Measurements from ENCODE around the gene SLC36A1.
"Not testable (repeated sequence)": the region's sequence is repeated elsewhere in the genome, so short reads cannot be mapped to it uniquely, and the experiment has no call there.

Gene SLC36A1

DNA sequence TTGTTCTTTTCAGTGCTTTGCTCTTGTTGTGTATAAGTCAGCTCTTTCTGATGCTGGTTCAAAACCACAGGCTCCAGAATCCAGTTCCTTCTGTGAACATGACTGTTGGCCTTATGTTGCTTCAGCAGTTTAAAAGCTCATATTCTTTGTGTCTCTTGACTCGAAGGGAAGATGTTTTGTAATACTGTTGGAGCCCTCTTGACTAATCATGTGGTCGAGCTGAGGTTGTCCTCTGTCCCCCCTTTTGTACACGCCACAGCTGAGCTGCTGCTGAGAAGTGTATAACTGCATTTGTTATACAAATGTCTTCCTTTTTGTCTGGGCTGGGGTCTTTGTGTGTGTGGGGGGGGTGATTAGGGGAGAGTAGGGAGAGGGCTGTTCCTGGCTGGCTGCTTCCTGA is 35.8 kb downstream of the SLC36A1 start:
- no peak for DNase-seq (ENCODE audit: low read depth in 3 of 3, low spot score in 1 of 3)

DNA sequence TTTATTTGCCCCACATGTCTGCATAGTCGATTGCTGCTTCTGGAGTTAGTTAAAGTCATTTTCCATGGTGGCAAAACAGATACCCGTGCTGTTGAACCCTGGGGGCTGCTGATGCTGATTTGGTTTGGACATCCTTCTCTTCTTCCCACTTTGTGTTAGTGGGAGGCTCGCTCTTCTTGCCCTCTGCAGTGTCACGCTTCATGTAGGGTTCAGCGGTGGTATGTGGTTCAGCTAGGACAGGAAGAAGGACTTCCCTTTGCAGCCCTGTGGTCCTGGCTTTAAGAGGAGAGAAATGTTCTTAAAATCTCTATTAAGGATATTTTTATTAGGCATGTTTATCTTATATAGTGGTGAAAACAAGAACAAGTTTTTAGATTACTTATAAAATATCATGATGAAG is 36.2 kb downstream of the SLC36A1 start:
- no peak for DNase-seq (ENCODE audit: low read depth in 3 of 3, low spot score in 1 of 3)

DNA sequence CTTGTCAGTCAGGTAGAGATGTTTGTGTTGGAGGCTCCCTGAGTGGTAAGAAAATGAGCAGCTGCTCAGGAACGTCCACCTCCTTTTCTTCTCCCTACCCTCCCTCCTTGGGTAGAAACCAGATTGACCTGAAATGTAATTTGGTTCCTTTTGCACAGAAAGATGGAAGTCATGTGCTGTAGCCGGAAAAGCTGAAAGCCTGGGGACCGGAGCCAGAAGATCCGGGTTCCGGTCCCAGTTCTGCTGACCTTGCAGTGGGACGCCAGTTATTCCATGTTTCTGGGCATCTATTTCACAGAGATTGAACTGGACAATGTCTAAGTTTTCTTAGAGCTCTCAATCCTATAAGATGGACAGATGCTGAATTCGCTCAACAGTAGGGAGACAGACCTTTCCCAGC is 40.1 kb downstream of the SLC36A1 start:
- no peak for DNase-seq (ENCODE audit: low read depth in 3 of 3, low spot score in 1 of 3)

DNA sequence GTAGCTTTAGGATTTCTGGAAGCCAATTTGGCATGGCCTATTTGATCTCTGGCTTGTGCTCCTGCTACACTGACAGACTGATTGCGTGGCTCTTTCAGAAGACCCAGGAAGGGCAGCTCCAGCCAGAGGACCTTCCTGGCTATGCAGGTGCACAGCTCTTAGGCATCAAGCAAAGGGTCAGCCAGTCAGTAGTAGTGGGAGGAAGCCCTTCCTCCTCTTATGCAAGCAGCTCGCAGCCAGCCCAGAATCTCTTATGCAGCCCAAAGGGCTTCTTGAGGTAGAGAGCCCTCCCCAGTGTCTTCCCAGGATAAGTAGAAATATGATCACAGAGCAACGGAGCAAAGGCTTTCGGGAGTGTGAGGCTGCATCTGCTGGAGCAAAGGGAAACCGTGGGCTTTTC is 43.2 kb downstream of the SLC36A1 start:
- no peak for DNase-seq (ENCODE audit: low read depth in 3 of 3, low spot score in 1 of 3)

DNA sequence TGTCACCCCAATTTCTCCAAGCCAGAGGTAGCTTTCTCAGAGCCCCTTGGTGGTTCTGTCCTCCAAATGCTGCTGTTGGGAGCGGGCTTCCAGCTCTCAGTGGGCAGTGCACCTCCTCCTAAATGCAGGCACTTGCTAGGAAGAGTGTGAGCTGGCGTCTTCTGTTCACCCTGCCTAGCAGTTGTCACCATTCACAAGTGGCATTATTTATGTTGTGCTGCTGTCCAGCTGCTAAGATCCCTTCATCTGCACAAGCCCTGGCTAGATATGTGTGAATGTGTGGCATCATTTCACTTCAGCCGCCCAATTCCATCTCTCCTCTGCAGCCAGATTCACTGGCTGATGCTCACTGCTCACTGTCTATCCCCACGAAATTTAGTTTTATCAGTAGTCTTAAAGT is 43.7 kb downstream of the SLC36A1 start:
- DNase-seq (ENCODE audit: low read depth in 3 of 3, low spot score in 1 of 3) = no peak

DNA sequence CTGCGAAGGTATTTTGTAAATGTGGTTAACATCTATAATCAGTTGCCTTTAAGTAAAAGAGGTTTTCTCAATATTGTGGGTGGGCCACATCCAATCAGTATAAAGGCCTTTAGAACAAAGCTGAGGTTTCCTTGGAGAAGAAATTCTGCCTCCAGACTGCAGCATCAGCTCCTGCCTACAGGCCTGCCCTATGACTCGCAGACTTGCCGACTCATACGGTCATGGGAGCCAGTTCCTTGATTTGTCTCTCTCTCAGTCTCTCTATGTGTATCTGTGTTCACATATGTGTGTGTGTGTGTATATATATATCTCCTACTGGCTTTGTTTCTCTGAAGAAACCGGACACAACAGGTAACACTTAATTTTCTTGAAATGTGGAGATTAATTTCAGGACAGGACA is 45.3 kb downstream of the SLC36A1 start:
- no peak for DNase-seq (ENCODE audit: low read depth in 3 of 3, low spot score in 1 of 3)

DNA sequence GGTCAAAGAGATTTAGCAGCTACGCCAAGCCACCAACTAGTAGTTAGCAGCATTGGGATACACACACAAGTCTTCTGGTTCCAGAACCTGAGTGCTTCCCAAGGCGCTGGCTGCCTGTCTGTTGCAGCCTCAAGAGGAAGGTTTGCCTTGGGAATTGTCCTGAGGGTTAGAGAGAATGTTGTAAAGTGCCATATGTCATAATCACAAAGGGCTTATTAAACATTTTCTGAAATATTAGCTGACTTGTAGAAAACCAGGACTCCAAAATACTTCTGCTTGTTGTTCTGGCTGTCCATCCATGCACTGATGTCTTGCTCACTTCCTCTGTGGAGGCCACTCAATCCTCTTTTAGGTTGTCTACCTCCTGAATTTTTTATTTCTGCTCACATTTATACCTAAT is 46.3 kb downstream of the SLC36A1 start:
- no peak for DNase-seq (ENCODE audit: low read depth in 3 of 3, low spot score in 1 of 3)

DNA sequence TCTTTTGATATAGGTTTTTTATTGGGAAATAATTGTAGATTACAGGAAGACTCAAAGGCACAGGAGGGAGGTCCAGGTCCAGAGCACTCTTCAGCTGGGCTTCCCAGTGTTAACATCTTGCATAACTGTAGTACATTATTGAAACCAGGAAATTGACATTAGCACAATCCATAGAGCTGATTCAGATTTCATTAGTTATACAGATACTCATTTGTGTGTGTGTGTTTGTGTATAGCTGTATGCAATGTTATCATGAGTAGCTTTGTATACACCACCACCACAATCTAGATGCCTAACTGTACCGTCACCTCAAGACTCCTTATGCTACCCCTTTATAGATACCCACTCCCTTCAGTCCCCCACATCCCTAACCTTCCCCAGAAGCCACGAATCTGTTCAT is 47.9 kb downstream of the SLC36A1 start:
- DNase-seq (ENCODE audit: low read depth in 3 of 3, low spot score in 1 of 3) = no peak

DNA sequence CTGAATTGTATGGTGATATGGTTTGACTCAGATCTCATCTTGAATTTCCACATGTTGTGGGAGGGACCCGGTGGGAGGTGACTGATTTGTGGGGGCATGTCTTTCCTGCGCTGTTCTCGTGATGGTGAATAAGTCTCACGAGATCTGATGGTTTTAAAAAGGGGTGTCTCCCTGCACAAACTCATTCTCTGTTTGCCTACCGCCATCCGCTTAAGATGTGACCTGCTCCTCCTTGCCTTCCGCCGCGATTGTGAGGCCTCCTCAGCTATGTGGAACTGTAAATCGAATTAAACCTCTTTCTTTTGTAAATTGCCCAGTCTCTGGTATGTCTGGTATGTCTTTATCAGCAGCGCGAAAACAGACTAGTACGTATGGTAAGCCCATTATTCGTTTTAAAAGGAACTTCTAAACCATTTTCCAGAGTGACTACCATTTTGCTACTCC is 48.7 kb downstream of the SLC36A1 start:
- DNase-seq (ENCODE audit: low read depth in 3 of 3, low spot score in 1 of 3) = no peak

DNA sequence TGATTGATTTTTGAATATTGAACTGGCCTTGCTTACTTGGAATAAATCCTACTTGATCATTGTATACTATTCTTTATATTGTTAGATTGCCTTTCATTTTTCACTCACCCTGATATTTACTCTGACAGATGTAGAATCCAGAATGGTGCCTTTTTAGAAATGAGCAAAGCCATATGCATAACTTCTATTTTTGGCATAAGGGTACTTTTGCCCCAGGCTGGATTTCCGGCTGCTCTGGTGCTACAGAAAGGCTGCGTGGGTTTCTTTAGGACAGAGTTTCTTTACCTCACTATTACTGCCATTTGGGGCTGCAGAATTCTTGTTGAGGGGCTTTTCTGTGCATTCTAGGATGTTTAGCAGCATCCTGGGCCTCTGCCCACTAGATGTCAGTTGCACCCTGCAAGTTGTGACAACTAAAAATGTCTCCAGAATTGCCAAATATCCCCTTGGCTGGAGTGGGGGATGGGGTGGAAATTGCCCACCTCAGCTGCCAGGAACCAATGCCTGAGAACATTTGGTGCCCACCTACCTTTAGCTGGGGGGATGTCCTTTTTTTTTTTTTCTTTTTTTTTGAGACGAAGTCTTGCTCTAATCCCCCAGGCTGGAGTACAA is 50.1 kb downstream of the SLC36A1 start:
- no peak for DNase-seq (ENCODE audit: low read depth in 3 of 3, low spot score in 1 of 3)

DNA sequence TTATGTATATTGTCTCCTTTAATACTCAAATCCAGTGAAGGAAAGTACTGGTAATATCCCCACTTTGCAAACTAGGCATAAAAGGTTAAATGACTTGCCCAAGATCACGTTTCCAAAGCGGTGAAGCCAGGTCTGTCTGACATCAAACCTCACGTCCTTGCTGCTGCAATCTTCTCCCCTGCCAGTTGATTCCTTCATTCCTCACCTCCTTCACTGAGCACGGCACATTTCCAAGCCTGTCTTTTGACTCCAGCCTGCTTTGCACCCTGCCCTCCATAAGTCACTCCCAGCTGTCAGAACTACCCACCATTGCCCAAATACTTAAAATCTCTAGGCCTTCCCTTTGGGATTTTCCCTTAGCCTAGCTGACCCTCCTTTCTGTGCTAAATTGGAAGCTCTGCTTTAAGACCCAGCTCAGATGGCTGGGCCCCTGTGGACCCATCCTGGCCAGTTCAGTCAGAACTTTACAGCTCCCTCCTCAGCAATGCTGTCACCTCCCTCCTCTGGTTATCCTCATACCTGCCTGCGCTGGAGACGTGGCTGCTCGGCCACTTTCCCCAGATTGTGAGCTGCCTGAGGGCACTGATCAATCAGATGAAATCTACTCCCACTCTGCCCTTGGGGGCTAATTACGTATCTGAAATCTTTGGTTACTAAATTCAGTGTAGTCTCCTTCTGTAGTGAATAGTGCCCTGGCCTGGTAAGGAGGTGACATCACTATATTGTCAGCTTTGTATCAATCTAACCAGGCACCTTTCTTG is 51.2 kb downstream of the SLC36A1 start:
- no peak for DNase-seq (ENCODE audit: low read depth in 3 of 3, low spot score in 1 of 3)

DNA sequence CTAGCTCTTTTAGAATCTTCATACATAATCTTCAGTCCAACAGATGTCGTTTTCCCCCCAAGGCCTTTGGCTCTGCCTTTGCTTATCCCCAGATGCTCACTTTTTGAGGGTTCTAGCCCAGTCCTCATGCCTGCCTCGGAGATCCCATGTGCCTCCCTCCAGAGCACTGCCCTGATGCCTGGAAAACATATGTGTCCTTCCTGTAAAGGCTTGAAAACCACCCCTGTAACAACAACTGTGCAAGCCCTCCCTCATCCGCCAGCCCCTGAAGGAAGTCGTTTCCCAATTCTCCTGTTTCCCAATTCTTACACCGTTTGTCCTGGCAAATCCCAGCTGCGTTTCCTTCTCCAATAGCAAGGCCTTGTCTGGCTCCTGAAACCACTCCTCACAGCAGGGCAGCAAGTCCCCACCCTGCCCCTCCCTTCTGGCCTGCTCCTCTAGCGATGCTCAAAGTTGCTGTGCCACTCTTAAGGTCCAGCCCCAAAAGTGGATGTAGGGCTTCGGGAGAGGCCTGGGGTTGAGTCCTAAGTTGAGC is 52.2 kb downstream of the SLC36A1 start:
- DNase-seq (ENCODE audit: low read depth in 3 of 3, low spot score in 1 of 3) = no peak

DNA sequence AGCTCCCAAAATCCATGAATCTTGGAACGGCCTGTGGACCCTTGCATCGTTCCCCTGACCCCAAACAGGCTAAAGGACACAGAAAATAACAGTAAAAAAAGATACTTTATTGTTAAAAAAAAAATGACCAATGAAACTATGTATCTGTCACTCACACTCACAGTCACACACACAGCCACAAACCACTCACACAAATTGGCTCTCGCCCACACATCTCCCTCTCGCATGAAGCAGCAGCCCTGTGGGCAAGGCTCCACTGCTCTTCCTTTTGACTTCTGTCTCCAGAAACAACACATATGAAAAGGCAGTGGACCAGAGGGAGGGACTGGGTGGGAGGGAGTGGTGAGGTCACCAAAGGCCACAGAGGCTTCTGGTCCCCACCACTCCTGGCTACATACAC is 56.6 kb downstream of the SLC36A1 start:
- no peak for DNase-seq (ENCODE audit: low read depth in 3 of 3, low spot score in 1 of 3)

DNA sequence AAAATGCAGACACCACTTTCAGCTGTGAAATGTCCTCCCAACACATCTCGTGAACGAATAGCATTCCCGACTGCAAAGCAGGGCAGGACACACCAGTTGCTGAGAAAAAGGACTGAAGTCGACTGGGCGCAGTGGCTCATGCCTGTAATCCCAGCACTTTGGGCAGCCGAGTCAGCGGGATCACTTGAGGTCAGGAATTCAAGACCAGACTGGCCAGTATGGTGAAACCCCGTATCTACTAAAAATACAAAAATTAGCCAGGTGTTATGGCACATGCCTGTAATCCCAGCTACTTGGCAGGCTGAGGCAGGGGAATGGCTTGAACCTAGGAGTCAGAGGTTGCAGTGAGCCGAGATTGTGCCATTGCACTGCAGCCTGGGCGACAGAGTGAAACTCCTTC is 60.9 kb downstream of the SLC36A1 start:
- not testable (repeated sequence) for DNase-seq (ENCODE audit: low read depth in 3 of 3, low spot score in 1 of 3)

DNA sequence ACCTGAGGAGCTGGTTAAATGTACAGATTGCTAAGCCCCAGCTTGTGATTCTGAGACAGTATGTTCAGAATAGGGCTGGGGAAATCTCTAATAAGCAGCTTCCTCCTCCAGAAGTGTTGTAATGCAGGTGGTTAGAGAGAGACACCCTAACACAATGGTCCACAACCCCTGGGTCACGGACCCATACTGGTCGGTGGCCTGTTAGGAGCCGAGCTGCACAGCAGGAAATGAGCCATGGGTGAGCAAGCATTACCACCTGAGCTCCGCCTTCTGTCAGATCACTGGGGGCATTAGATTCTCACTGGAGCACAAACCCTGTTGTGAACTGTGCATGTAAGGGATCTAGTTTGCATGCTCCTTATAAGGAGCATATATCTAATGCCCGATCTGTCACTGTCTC is 61.8 kb downstream of the SLC36A1 start:
- no peak for DNase-seq (ENCODE audit: low read depth in 3 of 3, low spot score in 1 of 3)

DNA sequence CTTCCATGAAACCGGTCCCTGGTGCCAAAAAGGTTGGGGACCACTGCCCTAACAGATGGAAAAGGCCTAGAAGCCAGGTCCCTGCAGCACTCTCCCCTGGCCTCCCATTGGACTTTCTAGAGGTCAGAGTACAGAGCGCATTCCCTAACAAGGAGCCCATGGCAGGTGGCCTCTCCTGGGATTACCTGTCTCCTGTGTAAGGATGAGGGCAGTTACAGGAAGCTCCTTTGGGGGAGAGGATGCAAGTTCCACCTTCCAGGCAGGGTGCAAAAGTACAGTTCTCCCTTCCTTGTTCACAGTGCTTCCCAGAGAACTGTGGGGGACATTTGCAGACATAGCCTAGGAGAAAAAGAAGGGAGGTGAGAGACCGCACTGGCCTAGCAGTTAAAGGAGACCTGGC is 62.4 kb downstream of the SLC36A1 start:
- DNase-seq (ENCODE audit: low read depth in 3 of 3, low spot score in 1 of 3) = no peak

DNA sequence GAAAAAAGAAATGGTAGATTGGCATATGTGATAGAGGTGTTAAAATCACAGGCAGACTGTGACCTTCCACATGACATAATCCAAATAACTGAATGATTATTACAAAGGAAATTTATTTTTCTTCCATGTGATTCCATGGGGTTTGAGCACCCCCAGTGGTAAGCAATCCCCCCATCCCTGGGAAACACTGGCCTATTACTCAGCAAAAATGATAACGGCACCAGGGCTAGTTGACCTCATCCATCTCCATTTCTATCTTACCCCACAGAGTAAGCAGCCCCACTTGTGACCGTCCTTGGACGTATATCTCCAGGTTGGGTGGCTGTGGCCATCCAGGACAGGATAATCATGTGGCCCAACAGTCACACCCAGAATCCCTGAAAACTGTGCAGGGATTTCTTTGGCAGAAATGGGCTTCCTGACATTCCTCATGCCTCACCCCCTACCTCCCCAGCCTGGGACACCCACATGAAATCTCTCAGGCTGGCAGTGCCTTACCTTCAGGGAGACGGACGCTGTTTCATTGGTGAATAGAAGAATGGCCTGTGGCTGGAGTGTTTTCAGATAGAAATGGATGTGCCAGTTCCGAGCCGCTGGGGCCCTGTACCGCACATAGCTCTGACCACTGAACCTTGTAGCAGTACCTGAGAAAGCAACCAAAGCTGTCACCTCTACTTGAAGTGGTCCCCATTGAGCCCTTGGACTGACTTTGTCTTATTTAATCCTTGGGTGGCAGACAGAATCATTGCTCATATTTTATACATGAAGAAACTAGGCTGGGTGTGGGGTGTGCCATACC is 69.9 kb downstream of the SLC36A1 start:
- DNase-seq (ENCODE audit: low read depth in 3 of 3, low spot score in 1 of 3) = no peak

DNA sequence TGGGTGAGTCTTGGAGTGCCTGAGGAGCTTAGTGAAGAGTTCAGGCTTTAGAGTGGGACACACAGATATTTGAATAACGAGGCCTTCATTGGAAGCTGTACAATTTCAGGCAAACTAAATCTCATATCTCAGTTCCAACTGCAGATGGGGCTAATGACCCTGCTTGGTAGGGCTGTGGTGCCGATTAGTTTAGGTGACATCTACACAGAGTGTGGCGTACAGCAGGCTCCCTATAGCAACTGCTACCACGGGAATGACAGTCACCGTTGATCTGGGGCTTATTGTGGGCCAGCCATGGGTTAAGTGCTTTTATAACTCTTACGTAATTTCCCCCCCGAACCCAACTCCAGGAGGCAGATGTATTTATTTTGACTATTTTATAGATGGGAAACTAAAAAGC is 72.9 kb downstream of the SLC36A1 start:
- DNase-seq (ENCODE audit: low read depth in 3 of 3, low spot score in 1 of 3) = no peak

DNA sequence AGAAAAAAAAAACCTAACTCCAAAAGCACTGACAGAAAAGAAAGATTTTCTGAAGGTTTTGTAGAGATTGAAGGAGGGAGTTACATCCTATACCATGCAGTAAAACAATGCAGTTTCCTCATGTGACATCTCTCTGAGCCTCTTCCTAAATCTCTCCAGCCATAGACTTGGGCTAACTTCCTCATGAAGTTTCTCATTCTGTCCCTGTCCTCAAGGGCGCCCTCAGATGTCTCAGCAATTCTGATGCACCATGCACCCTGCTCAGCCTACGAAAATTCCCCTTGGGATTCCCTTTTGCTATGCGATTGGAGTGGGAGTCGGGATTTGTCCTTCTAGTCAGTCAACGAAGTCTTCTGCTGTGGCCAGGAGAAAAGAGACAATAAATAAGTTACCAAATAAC is 74.8 kb downstream of the SLC36A1 start:
- DNase-seq (ENCODE audit: low read depth in 3 of 3, low spot score in 1 of 3) = no peak

DNA sequence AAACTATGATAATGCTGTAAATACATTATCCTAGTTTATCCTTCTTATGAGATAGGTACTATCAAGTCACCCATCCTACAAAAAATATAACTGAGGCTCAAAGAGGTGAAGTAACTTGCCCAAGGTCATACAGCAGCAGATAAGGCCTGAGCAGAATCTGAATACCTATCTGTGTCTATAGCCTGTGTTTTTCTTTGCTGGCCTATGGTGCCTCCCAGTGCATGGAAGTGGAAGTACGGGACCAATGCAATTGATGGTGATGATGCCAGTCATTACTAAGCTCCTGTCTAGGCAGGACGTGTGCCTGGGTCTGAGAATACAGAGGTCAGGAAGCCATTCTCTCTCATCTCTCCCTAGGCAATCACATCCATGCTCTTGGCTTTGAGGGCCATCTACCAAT is 75.9 kb downstream of the SLC36A1 start:
- no peak for DNase-seq (ENCODE audit: low read depth in 3 of 3, low spot score in 1 of 3)

DNA sequence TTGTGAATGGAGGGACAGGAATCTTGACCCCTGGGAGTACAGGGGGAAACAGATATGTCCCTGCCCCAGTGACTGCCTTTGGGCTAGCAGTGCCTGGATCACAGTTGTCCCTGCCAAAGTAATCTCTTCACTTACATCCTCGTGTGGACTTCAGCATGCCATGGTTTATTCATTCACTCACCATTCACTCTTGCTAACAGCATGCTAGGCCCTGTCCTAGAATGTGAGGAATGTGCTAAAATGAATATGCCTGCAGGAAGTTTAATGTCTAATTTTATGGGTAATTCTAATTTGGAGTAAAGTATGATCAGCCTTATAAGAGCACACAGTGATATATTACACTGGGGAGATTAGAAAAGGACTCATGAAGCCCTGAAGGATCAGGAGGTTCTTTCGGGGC is 80.8 kb downstream of the SLC36A1 start:
- no peak for DNase-seq (ENCODE audit: low read depth in 3 of 3, low spot score in 1 of 3)

DNA sequence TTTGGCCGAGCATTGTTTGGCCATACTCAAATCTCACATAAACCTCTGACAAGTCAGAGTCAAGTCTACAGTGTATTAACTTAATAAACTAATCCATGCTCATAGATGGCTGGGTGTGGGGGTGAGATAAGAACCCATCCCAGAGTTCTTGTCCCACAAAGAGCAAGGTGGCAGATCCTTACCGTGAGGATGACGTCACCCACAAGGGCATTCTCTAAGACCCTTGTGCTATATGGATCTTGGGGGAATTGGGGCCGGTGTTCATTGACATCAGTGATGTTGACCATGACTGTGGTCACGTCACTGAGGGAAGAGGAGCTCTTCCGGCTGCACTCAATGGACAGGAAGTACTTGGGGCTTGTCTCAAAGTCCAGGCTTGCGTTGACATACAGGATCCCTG is 81.6 kb downstream of the SLC36A1 start:
- DNase-seq (ENCODE audit: low read depth in 3 of 3, low spot score in 1 of 3) = no peak

Data from stimulated activated CD4-positive, alpha-beta T cell treated with anti-CD3 and anti-CD28 coated beads, TNF-alpha, amount 100 ng/mL, for 1 hour (primary cell).